HEK293 (cell line): ENCODE measurements around the gene B3GAT1.

Experiments used
- CTCF ChIA-PET: fragments of 350-600 bp; formaldehyde crosslinking; extraction: SDS; loops from one replicate; lab custom pipeline; 2021; ENCODE audit warnings: antibody characterized with exemption; lab: Yijun Ruan, JAX
- POLR2A ChIA-PET: fragments of 300-600 bp; formaldehyde crosslinking; extraction: SDS; loops from one replicate; lab custom pipeline; 2020; ENCODE audit warnings: antibody characterized with exemption, inconsistent platforms; lab: Yijun Ruan, JAX
- H3K27ac ChIP-seq: fragments of 200-500 bp; sonication (Bioruptor generic); 2 replicates; pipeline ENCODE4 v1.5.1; 2014; ENCODE audit warnings: low read depth, low read length, control low read depth, inconsistent platforms; ENCODE audit errors: extremely low read depth
- H3K36me3 ChIP-seq, 2 experiments: fragments of 200-500 bp in 1 of 2; sonication (Bioruptor generic) in 1 of 2; 1 replicate in 1 of 2; 2 replicates in 1 of 2; pipeline ENCODE4 v1.5.1; 2014 to 2017; ENCODE audit warnings: inconsistent platforms in 2 of 2, low read length in 2 of 2; ENCODE audit not compliant: control insufficient read depth in 2 of 2, insufficient read depth in 1 of 2
- H3K4me1 ChIP-seq: fragments of 200-500 bp; sonication (Bioruptor generic); 2 replicates; pipeline ENCODE4 v1.5.1; 2014; ENCODE audit warnings: mild to moderate bottlenecking, low read length, inconsistent platforms; ENCODE audit not compliant: control insufficient read depth, insufficient read depth
- H3K4me3 ChIP-seq: 2 replicates; pipeline ENCODE4 v1.5.1; 2011; ENCODE audit warnings: low read depth, mild to moderate bottlenecking, control low read depth, low read length, moderate library complexity
- H3K9me3 ChIP-seq: fragments of 200-500 bp; sonication (Bioruptor generic); 2 replicates; pipeline ENCODE4 v1.5.1; 2014; ENCODE audit warnings: low read depth, low read length, inconsistent platforms; ENCODE audit not compliant: control insufficient read depth, insufficient read depth
- GLI2 ChIP-seq: fragments of 450-650 bp; formaldehyde crosslinking; IDR thresholded peaks from 2 replicates; pipeline ENCODE4; 2017; ENCODE audit warnings: missing biosample characterization, missing genetic modification characterization, low read depth, borderline replicate concordance
- KLF10 ChIP-seq: fragments of 450-650 bp; IDR thresholded peaks from 2 replicates; pipeline ENCODE4 v1.5.1; 2018; ENCODE audit warnings: missing biosample characterization, mild to moderate bottlenecking, missing genetic modification characterization
- KLF8 ChIP-seq: fragments of 450-650 bp; formaldehyde crosslinking; IDR thresholded peaks from 2 replicates; pipeline ENCODE4 v1.5.1; 2016; ENCODE audit warnings: missing biosample characterization, missing genetic modification characterization
- SALL2 ChIP-seq: fragments of 450-650 bp; formaldehyde crosslinking; IDR thresholded peaks from 2 replicates; pipeline ENCODE4 v1.5.0; 2017; ENCODE audit warnings: missing biosample characterization, mild to moderate bottlenecking, missing genetic modification characterization, borderline replicate concordance
- SP3 ChIP-seq: fragments of 450-650 bp; formaldehyde crosslinking; IDR thresholded peaks from 2 replicates; pipeline ENCODE4 v1.5.1; 2016; ENCODE audit warnings: missing biosample characterization, missing genetic modification characterization
- TCF7L2 ChIP-seq: IDR thresholded peaks from 2 replicates; pipeline ENCODE4 v1.6.1; 2011; ENCODE audit warnings: low read depth, mild to moderate bottlenecking, inconsistent platforms, low read length, moderate library complexity, borderline replicate concordance
- ZNF175 ChIP-seq: fragments of 450-650 bp; formaldehyde crosslinking; IDR thresholded peaks from 2 replicates; pipeline ENCODE4 v1.5.1; 2016; ENCODE audit warnings: missing biosample characterization, missing genetic modification characterization
- ZNF184 ChIP-seq: fragments of 450-650 bp; IDR thresholded peaks from 2 replicates; pipeline ENCODE4 v1.5.1; 2018; ENCODE audit warnings: missing biosample characterization, mild to moderate bottlenecking, missing genetic modification characterization
- ZNF23 ChIP-seq: fragments of 450-650 bp; formaldehyde crosslinking; IDR thresholded peaks from 2 replicates; pipeline ENCODE4 v1.5.1; 2016; ENCODE audit warnings: missing biosample characterization, missing genetic modification characterization, borderline replicate concordance
- ZNF341 ChIP-seq: fragments of 450-650 bp; formaldehyde crosslinking; IDR thresholded peaks from 2 replicates; pipeline ENCODE4; 2016; ENCODE audit warnings: low read depth, missing biosample characterization, missing genetic modification characterization
- ZNF423 ChIP-seq: fragments of 450-650 bp; formaldehyde crosslinking; IDR thresholded peaks from 2 replicates; pipeline ENCODE4 v1.5.1; 2016; ENCODE audit warnings: missing biosample characterization, missing genetic modification characterization
- ZNF433 ChIP-seq: fragments of 450-650 bp; formaldehyde crosslinking; IDR thresholded peaks from 2 replicates; pipeline ENCODE4 v1.5.1; 2016; ENCODE audit warnings: missing biosample characterization, missing genetic modification characterization, low read depth
- ZNF521 ChIP-seq: fragments of 450-650 bp; formaldehyde crosslinking; IDR thresholded peaks from 2 replicates; pipeline ENCODE4 v1.5.1; 2017; ENCODE audit warnings: missing biosample characterization, mild to moderate bottlenecking, missing genetic modification characterization
- ZNF707 ChIP-seq: fragments of 450-650 bp; formaldehyde crosslinking; IDR thresholded peaks from 2 replicates; pipeline ENCODE4 v1.5.1; 2016; ENCODE audit warnings: missing biosample characterization, missing genetic modification characterization
- ZNF76 ChIP-seq: fragments of 450-650 bp; formaldehyde crosslinking; IDR thresholded peaks from 2 replicates; pipeline ENCODE4; 2016; ENCODE audit warnings: low read depth, missing biosample characterization, missing genetic modification characterization, borderline replicate concordance
- TF ChIP-seq, protein P1 (sequence below): fragments of 450-650 bp; formaldehyde crosslinking; IDR thresholded peaks from 2 replicates; pipeline ENCODE4 v1.5.1; 2016; ENCODE audit warnings: missing biosample characterization, missing genetic modification characterization
- TF ChIP-seq, protein P2 (sequence below): fragments of 450-650 bp; formaldehyde crosslinking; IDR thresholded peaks from 2 replicates; pipeline ENCODE4 v1.5.1; 2016; ENCODE audit warnings: missing biosample characterization, missing genetic modification characterization
- TF ChIP-seq, protein P3 (sequence below): IDR thresholded peaks from 2 replicates; pipeline ENCODE4 v1.6.1; 2011; ENCODE audit warnings: mild to moderate bottlenecking, low read depth, low read length, borderline replicate concordance
- TF ChIP-seq, protein P4 (sequence below): fragments of 450-650 bp; formaldehyde crosslinking; IDR thresholded peaks from 2 replicates; pipeline ENCODE4 v1.5.1; 2016; ENCODE audit warnings: missing biosample characterization, missing genetic modification characterization, low read depth
- TF ChIP-seq, protein P5 (sequence below): fragments of 450-650 bp; formaldehyde crosslinking; IDR thresholded peaks from 2 replicates; pipeline ENCODE4 v1.5.1; 2016; ENCODE audit warnings: missing biosample characterization, missing genetic modification characterization
- TF ChIP-seq, protein P6 (sequence below): fragments of 450-650 bp; formaldehyde crosslinking; IDR thresholded peaks from 2 replicates; pipeline ENCODE4 v1.5.1; 2017; ENCODE audit warnings: missing biosample characterization, mild to moderate bottlenecking, missing genetic modification characterization, moderate library complexity

The B3GAT1 gene

DNA sequence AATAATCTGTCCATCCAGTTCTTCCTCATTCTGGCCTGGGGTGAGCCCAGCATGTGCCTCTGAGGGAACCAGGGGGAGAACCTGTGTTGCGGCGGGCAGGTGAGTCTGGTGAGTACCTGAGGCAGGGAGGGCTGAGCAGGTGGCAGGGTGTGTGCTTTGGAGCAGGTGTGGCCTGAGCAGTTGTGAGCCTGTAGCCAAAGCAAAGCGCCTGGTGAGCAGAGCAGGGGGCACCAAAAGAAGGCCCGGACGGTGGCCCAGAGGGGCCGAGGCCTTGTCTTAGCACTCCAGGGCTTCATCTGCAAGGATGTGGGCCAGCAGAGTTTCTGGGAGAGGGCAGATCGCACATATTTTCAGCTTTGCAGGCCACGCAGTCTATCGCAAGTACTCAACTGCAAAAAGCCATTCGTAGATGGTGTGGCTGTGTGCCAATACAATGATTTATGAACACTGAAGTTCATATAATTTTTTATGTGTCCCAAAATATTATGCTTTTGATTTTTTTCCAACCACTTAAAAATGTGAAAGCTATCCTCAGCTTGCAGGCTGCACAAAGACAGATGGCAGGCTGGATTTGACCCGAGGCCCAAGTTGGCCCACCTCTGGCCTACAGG is 71.6 kb downstream of the B3GAT1 start:
- TF ChIP-seq ZNF707 (tag by site-specific recombination) (no peak), SALL2 (tag by site-specific recombination) (no peak), ZNF23 (no peak), ZNF521 (tag by site-specific recombination) (no peak), ZNF423 (tag by site-specific recombination) (no peak)
- TF ChIP-seq, protein P1, sequence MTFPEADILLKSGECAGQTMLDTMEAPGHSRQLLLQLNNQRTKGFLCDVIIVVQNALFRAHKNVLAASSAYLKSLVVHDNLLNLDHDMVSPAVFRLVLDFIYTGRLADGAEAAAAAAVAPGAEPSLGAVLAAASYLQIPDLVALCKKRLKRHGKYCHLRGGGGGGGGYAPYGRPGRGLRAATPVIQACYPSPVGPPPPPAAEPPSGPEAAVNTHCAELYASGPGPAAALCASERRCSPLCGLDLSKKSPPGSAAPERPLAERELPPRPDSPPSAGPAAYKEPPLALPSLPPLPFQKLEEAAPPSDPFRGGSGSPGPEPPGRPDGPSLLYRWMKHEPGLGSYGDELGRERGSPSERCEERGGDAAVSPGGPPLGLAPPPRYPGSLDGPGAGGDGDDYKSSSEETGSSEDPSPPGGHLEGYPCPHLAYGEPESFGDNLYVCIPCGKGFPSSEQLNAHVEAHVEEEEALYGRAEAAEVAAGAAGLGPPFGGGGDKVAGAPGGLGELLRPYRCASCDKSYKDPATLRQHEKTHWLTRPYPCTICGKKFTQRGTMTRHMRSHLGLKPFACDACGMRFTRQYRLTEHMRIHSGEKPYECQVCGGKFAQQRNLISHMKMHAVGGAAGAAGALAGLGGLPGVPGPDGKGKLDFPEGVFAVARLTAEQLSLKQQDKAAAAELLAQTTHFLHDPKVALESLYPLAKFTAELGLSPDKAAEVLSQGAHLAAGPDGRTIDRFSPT (tag by site-specific recombination): no peak
- TF ChIP-seq, protein P2, sequence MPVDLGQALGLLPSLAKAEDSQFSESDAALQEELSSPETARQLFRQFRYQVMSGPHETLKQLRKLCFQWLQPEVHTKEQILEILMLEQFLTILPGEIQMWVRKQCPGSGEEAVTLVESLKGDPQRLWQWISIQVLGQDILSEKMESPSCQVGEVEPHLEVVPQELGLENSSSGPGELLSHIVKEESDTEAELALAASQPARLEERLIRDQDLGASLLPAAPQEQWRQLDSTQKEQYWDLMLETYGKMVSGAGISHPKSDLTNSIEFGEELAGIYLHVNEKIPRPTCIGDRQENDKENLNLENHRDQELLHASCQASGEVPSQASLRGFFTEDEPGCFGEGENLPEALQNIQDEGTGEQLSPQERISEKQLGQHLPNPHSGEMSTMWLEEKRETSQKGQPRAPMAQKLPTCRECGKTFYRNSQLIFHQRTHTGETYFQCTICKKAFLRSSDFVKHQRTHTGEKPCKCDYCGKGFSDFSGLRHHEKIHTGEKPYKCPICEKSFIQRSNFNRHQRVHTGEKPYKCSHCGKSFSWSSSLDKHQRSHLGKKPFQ: no peak
- TF ChIP-seq, protein P3, sequence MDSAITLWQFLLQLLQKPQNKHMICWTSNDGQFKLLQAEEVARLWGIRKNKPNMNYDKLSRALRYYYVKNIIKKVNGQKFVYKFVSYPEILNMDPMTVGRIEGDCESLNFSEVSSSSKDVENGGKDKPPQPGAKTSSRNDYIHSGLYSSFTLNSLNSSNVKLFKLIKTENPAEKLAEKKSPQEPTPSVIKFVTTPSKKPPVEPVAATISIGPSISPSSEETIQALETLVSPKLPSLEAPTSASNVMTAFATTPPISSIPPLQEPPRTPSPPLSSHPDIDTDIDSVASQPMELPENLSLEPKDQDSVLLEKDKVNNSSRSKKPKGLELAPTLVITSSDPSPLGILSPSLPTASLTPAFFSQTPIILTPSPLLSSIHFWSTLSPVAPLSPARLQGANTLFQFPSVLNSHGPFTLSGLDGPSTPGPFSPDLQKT: no peak
- ChIA-PET CTCF (interaction anchor here (0.5 kb wide), 1 partner anchor 299 kb away, joined by 3 read pairs; no protein-coding TSS in a partner anchor), POLR2A (no interaction called here)
- Histone ChIP-seq H3K4me1 (no peaks in the 10 kb centered on the region), H3K36me3 (peaks cover 0 to 4% of the 10 kb centered on the region in 2 experiments; a peak in 1 of 3 replicates), H3K9me3 (no peaks in the 10 kb centered on the region), H3K4me3 (no peak overlapping the region), H3K27ac (no peak overlapping the region)

DNA sequence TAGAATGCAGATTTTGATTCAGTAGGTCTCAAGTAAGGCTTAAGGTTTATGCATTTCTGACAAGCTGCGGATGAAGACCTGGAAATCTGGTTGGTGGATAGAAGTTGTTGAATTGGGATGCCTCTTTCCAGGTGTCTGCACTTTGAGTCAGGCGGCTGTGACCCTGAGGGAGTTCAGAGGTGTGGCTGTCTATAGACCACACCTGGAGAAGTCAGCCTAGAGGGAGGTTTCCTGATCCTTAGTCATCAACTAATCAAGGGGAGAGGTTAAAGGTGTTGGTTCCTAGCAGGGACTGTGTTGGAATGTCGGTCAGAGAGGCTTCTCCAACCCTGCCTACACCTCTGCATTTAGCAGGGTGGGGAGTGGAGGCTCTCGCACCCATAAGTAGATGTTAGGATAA is 72.3 kb downstream of the B3GAT1 start:
- H3K27ac ChIP-seq: no peak overlapping the region
- H3K36me3 ChIP-seq: peaks cover 0 to 6% of the 10 kb centered on the region in 2 experiments; a peak in 1 of 3 replicates
- CTCF ChIA-PET: no interaction called here
- no peaks in the 10 kb centered on the region for H3K9me3 ChIP-seq
- no peaks in the 10 kb centered on the region for H3K4me1 ChIP-seq
- POLR2A ChIA-PET: no interaction called here
- H3K4me3 ChIP-seq: no peak overlapping the region
- TF ChIP-seq KLF8 (tag by site-specific recombination) (no peak), ZNF76 (no peak), ZNF184 (tag by site-specific recombination) (no peak), ZNF175 (tag by site-specific recombination) (no peak), ZNF341 (tag by site-specific recombination) (no peak), GLI2 (tag by site-specific recombination) (no peak), ZNF433 (tag by site-specific recombination) (no peak), SP3 (no peak), KLF10 (no peak), TCF7L2 (no peak)
- TF ChIP-seq, protein P4, sequence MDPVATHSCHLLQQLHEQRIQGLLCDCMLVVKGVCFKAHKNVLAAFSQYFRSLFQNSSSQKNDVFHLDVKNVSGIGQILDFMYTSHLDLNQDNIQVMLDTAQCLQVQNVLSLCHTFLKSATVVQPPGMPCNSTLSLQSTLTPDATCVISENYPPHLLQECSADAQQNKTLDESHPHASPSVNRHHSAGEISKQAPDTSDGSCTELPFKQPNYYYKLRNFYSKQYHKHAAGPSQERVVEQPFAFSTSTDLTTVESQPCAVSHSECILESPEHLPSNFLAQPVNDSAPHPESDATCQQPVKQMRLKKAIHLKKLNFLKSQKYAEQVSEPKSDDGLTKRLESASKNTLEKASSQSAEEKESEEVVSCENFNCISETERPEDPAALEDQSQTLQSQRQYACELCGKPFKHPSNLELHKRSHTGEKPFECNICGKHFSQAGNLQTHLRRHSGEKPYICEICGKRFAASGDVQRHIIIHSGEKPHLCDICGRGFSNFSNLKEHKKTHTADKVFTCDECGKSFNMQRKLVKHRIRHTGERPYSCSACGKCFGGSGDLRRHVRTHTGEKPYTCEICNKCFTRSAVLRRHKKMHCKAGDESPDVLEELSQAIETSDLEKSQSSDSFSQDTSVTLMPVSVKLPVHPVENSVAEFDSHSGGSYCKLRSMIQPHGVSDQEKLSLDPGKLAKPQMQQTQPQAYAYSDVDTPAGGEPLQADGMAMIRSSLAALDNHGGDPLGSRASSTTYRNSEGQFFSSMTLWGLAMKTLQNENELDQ (tag by site-specific recombination): no peak
- TF ChIP-seq, protein P3: no peak
- TF ChIP-seq, protein P5, sequence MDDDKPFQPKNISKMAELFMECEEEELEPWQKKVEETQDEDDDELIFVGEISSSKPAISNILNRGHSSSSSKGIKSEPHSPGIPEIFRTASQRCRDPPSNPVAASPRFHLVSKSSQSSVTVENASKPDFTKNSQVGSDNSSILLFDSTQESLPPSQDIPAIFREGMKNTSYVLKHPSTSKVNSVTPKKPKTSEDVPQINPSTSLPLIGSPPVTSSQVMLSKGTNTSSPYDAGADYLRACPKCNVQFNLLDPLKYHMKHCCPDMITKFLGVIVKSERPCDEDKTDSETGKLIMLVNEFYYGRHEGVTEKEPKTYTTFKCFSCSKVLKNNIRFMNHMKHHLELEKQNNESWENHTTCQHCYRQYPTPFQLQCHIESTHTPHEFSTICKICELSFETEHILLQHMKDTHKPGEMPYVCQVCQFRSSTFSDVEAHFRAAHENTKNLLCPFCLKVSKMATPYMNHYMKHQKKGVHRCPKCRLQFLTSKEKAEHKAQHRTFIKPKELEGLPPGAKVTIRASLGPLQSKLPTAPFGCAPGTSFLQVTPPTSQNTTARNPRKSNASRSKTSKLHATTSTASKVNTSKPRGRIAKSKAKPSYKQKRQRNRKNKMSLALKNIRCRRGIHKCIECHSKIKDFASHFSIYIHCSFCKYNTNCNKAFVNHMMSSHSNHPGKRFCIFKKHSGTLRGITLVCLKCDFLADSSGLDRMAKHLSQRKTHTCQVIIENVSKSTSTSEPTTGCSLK (tag by site-specific recombination): no peak
- TF ChIP-seq, protein P6, sequence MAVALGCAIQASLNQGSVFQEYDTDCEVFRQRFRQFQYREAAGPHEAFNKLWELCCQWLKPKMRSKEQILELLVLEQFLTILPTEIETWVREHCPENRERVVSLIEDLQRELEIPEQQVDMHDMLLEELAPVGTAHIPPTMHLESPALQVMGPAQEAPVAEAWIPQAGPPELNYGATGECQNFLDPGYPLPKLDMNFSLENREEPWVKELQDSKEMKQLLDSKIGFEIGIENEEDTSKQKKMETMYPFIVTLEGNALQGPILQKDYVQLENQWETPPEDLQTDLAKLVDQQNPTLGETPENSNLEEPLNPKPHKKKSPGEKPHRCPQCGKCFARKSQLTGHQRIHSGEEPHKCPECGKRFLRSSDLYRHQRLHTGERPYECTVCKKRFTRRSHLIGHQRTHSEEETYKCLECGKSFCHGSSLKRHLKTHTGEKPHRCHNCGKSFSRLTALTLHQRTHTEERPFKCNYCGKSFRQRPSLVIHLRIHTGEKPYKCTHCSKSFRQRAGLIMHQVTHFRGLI (tag by site-specific recombination): no peak
